Breast epithelium (tissue), 4 donors: ENCODE results near the gene FHAD1. TPM values are rescaled to one million over a fixed set of nuclear protein-coding genes. Genes with fewer than 3 reads are reported as not detected.

ENCODE experiments used
- DNase-seq, 2 donors: peaks; one replicate each; pipeline ENCODE4 v3.0.0-alpha.2; 2019; ENCODE audit warnings: low spot score in 2 of 2
- H3K27ac ChIP-seq, 2 donors: fragments of 200-600 bp; sonication (generic) in 1 of 2; one replicate each; pipeline ENCODE4 v1.5.1; 2016 to 2019; ENCODE audit warnings: mild to moderate bottlenecking in 1 of 2
- H3K27me3 ChIP-seq, 2 donors: fragments of 200-600 bp; sonication (generic) in 1 of 2; one replicate each; pipeline versions ENCODE4 v1.5.1 to v1.6.0; 2017 to 2019; ENCODE audit warnings: control low read depth in 1 of 2, mild to moderate bottlenecking in 1 of 2
- H3K36me3 ChIP-seq: fragments of 200-600 bp; one replicate; pipeline ENCODE4 v1.5.1; 2019
- H3K4me1 ChIP-seq, 2 donors: fragments of 200-600 bp; sonication (generic); one replicate each; pipeline ENCODE4 v1.5.1; 2016 to 2019; ENCODE audit warnings: control low read depth in 1 of 2
- H3K4me3 ChIP-seq, 3 donors: fragments of 200-600 bp; sonication (generic); 1 replicate in 2 of 3; 2 replicates in 1 of 3; pipeline ENCODE4 v1.5.1; 2016 to 2019; ENCODE audit warnings: mild to moderate bottlenecking in 3 of 3, moderate library complexity in 2 of 3
- H3K9me3 ChIP-seq, 2 donors: fragments of 200-600 bp; sonication (generic) in 1 of 2; one replicate each; pipeline ENCODE4 v1.5.1; 2016 to 2019; ENCODE audit warnings: control low read depth in 1 of 2
- CTCF ChIP-seq, 3 donors: fragments of 450-650 bp; IDR thresholded peaks; one replicate each; pipeline ENCODE4 v1.5.1; 2016 to 2017; ENCODE audit warnings: antibody characterized with exemption in 3 of 3, mild to moderate bottlenecking in 3 of 3, moderate library complexity in 3 of 3
- POLR2A ChIP-seq: fragments of 450-650 bp; IDR thresholded peaks from one replicate; pipeline ENCODE4 v1.6.1; 2016; ENCODE audit warnings: antibody characterized with exemption, mild to moderate bottlenecking, moderate library complexity
- POLR2AphosphoS5 ChIP-seq, 3 donors: sonication (generic); formaldehyde crosslinking; IDR thresholded peaks; one replicate each; pipeline ENCODE4 v1.6.1; 2017; ENCODE audit warnings: antibody characterized with exemption in 3 of 3
- intact Hi-C: fragments of 100-400 bp; cut with DNase I; formaldehyde crosslinking; loops from one replicate; pipeline ENCODE4 v1.15.1; 2023; ENCODE audit warnings: low total_unique reads
- total RNA-seq, 3 donors: library from RNA; depleted of rRNA; stranded (reverse); fragments of >200 nt; gene quantifications; one replicate each; pipeline ENCODE4 v1.1.0, GENCODE V29; 2016

FHAD1 gene
- total RNA-seq, 3 donors from 2014 or later = 1.0 to 2.3 TPM; not detected in 1

- TF ChIP-seq POLR2A = no peak
- TF ChIP-seq CTCF (IDR thresholded peaks at IDR 0.05) = no peak
- no peak for TF ChIP-seq POLR2AphosphoS5 (IDR thresholded peaks at IDR 0.05)
- H3K4me1 ChIP-seq = no peaks in the 10 kb centered on the region
- no peaks in the 10 kb centered on the region for H3K36me3 ChIP-seq
- no peak overlapping the region for H3K27ac ChIP-seq
- no peaks in the 10 kb centered on the region for H3K9me3 ChIP-seq
- no peak for DNase-seq
- H3K4me3 ChIP-seq = no peak overlapping the region
- intact Hi-C loops = no loop called here
- H3K27me3 ChIP-seq = no peaks in the 10 kb centered on the region
Measured at GRCh38 chr1:15256584-15256983, 9.6 kb downstream of the FHAD1 start.

- intact Hi-C loops = loop anchor here (1.0 kb wide), 1 partner anchor 10 kb away; no protein-coding TSS in a partner anchor
- TF ChIP-seq CTCF (IDR thresholded peaks at IDR 0.05) (no peak), POLR2A (no peak), POLR2AphosphoS5 (IDR thresholded peaks at IDR 0.05) (no peak)
- Histone ChIP-seq H3K27ac (no peak overlapping the region), H3K36me3 (no peaks in the 10 kb centered on the region), H3K9me3 (no peaks in the 10 kb centered on the region), H3K4me3 (no peak overlapping the region), H3K4me1 (no peaks in the 10 kb centered on the region), H3K27me3 (no peaks in the 10 kb centered on the region)
- no peak for DNase-seq
Measured at GRCh38 chr1:15257309-15257708, 10.3 kb downstream of the FHAD1 start.

- intact Hi-C loops = no loop called here
- no peak for TF ChIP-seq POLR2A
- Histone ChIP-seq H3K4me3 (peak overlapping the region in 1 of 3 donors; percentile 7), H3K9me3 (no peaks in the 10 kb centered on the region), H3K27ac (no peak overlapping the region), H3K4me1 (no peaks in the 10 kb centered on the region), H3K36me3 (no peaks in the 10 kb centered on the region), H3K27me3 (no peaks in the 10 kb centered on the region)
- no peak for DNase-seq
Measured at GRCh38 chr1:15258833-15259621, 12.0 kb downstream of the FHAD1 start.

GRCh38 chr1:15259622-15260007 is 12.6 kb downstream of the FHAD1 start:
- H3K27ac ChIP-seq = no peak overlapping the region
- no peaks in the 10 kb centered on the region for H3K4me1 ChIP-seq

GRCh38 chr1:15260418-15261154 is 13.6 kb downstream of the FHAD1 start:
- DNase-seq = no peak
- no peaks in the 10 kb centered on the region for H3K36me3 ChIP-seq
- H3K27ac ChIP-seq = no peak overlapping the region
- H3K4me3 ChIP-seq = no peak overlapping the region
- H3K27me3 ChIP-seq = no peaks in the 10 kb centered on the region
- no peaks in the 10 kb centered on the region for H3K4me1 ChIP-seq
- no peaks in the 10 kb centered on the region for H3K9me3 ChIP-seq
- TF ChIP-seq CTCF (IDR thresholded peaks at IDR 0.05) (no peak), POLR2A (no peak), POLR2AphosphoS5 (IDR thresholded peaks at IDR 0.05) (no peak)
- intact Hi-C loops = no loop called here

More at GRCh38 chr1:15259622-15260007, 12.6 kb downstream of the FHAD1 start:
- Histone ChIP-seq H3K4me3 (no peak overlapping the region), H3K27me3 (no peaks in the 10 kb centered on the region), H3K36me3 (no peaks in the 10 kb centered on the region), H3K9me3 (no peaks in the 10 kb centered on the region)
- DNase-seq = no peak
- intact Hi-C loops = no loop called here
- no peak for TF ChIP-seq POLR2AphosphoS5 (IDR thresholded peaks at IDR 0.05)
- no peak for TF ChIP-seq POLR2A
- TF ChIP-seq CTCF (IDR thresholded peaks at IDR 0.05) = no peak
